Fibroblast of pulmonary artery (primary cell): ENCODE measurements around the gene UGGT1.

Source experiments
- DNase-seq: peaks from one replicate; pipeline ENCODE4 v3.0.0-alpha.2; 2010; ENCODE audit warnings: low read depth
- H3K4me3 ChIP-seq: replicated peaks from 2 replicates; pipeline ENCODE4 v1.5.1; 2011; ENCODE audit warnings: low read depth, mild to moderate bottlenecking, control low read depth, low read length, moderate library complexity
- CTCF ChIP-seq: IDR thresholded peaks from 2 replicates; pipeline ENCODE4 v1.5.1; 2011; ENCODE audit warnings: mild to moderate bottlenecking, control low read depth, low read length, inconsistent platforms; ENCODE audit errors: missing control alignments

The UGGT1 gene

DNA sequence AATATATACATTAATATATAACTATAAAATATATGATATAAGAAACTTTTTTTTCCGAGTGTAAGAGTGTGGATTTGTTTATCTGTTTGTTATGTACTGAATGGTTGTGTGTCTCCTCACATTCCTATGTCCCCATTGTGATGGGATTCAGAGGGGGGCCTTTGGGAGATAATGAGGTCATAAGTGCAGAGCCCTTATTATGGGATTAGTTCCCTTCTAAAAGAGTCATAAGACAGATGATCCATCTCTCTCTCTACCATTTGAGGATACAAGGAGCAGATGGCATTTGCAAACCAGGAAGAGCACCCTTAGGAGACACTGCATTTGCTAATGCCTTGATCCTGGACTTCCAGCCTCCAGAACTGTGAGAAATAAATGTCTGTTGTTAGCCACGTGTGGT, 32.9 kb upstream of the UGGT1 start:
- H3K4me3 ChIP-seq = no peak overlapping the region
- TF ChIP-seq CTCF = no peak
- no peak for DNase-seq

DNA sequence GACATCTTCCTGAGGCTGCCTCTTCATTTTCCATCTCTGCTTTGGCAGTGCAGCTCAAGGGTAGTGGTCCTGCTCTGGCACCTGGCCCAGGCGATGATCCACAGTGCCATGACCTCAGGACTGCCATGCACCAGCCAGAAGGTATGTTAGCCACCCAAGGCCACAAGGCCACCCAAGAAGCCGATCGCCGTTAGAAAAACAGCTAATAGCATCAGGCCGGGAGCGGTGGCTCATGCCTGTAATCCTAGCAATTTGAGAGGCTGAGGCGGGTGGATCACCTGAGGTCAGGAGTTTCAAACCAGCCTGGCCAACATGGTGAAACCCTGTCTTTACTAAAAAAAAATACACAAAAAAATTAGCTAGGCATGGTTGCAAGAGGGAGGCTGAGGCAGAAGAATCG, 28.4 kb upstream of the UGGT1 start:
- no peak overlapping the region for H3K4me3 ChIP-seq
- no peak for DNase-seq
- TF ChIP-seq CTCF = no peak

DNA sequence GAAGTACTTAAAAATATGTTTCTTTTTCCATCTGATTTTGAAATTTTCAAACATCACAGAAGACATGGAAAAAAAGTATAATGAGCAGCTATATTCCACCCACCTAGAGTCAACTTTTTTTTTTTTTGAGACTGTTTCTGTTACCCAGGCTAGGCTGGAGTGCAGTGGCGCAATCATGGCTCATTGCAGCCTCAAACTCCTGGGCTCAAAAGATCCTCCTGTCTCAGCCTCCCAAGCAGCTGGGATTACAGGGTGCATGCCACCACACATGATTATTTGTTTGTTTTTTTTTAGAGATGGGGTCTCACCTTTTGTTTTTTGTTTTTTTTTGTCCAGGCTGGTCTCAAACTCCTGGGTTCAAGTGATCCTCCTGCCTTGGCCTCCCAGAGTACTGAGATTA, 26.6 kb upstream of the UGGT1 start:
- TF ChIP-seq CTCF = no peak
- DNase-seq = no peak
- no peak overlapping the region for H3K4me3 ChIP-seq

- DNase-seq = peak; percentile 73
- TF ChIP-seq CTCF = no peak
- no peak overlapping the region for H3K4me3 ChIP-seq
Measured at GRCh38 chr2:128069769-128070168, 21.2 kb upstream of the UGGT1 start.

DNA sequence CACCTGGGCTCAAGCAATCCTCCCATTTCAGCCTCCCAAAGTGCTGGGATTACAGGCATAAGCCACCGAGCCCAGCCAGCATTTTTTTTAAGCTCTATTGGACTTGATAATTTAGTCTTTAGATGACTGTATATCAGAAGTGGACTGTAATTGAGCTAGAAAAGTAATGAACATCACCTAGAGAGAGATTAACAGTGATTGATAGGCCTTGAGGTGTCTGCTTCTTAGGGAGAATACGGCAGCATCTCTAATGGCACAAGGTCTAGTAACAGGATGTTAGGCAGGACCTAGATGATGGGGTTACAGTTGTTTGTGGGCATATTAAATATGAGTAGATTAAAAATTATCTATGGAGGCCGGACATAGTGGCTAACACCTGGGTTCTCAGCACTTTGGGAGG, 17.7 kb upstream of the UGGT1 start:
- no peak for TF ChIP-seq CTCF
- DNase-seq = no peak
- H3K4me3 ChIP-seq = no peak overlapping the region

DNA sequence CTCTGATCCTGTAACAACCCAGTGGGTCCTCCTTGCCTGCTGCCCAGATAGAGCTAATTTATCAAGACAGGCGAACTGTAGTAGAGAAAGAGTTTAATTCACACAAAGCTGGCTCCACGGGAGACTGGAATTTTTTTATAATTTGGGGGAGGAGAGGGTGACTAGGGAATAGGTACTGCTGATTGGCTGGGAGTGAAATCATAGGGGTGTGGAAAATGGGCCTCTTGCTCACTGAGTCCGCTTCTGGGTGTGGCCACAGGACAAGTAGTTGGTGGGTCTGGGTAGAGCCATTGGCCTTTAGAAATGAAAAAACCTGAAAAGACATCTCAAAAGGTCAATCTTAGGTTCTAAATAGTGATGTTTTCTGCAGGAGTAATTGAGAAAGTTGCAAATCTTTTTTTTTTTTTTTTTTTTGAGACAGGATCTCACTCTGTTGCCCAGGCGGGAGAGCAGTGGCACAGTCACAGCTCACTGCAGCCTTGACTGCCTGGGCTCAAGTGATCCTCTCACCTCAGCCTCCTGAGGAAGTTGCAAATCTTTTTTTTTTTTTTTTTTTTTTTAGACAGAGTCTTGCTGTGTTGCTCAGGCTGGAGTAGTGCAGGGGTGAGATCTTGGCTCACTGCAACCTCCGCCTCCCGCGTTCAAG, 14.4 kb upstream of the UGGT1 start:
- H3K4me3 ChIP-seq = no peak overlapping the region
- no peak for TF ChIP-seq CTCF
- DNase-seq = no peak

DNA sequence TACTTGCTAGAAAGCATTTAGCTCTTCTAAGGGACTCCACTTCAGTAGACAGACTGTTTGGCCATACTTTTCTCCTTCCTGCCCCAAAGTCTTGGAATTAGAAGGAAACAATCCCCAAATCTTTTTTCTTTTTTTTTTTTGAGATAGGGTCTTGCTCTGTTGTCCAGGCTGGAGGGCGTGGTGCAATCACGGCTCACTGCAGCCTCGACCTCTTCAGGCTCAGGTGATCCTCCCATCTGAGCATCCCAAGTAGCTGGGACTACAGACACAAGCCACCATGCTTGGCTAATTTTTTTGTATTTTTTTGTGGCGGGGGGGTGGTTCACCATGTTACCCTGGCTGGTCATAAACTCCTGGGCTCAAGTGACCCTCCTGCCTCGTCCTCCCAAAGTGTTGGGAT, 6.2 kb upstream of the UGGT1 start:
- no peak overlapping the region for H3K4me3 ChIP-seq
- no peak for DNase-seq
- no peak for TF ChIP-seq CTCF
